ENCODE results near the gene TRAP1. TPM values are rescaled to one million over a fixed set of nuclear protein-coding genes. Genes with fewer than 3 reads are reported as not detected.

Gene TRAP1
- polyA plus RNA-seq, 3 donors, result 22.8 to 54.0 (median 22.9) TPM

- DNase-seq, result no peak
- intact Hi-C loops (cut with micrococcal nuclease), result no loop called here
- Histone ChIP-seq H3K4me2 (replicated peaks; ENCODE audit: extremely low read depth, low read length, poor library complexity, severe bottlenecking) (no peak overlapping the region), H3K4me1 (ENCODE audit: control insufficient read depth in 1 of 2, insufficient read depth in 2 of 2, low read length in 2 of 2) (no peaks in the 10 kb centered on the region), H2AFZ (ENCODE audit: insufficient read depth, low read depth, low read length, poor library complexity, severe bottlenecking) (no peak overlapping the region), H3K27me3 (ENCODE audit: control insufficient read depth in 2 of 2, insufficient read depth in 2 of 2, low read length in 2 of 2) (no peaks in the 10 kb centered on the region), H3K4me3 (replicated peaks in 1 of 3; ENCODE audit: low read depth in 2 of 3, low read length in 3 of 3) (no peak overlapping the region), H3K9ac (ENCODE audit: insufficient read depth, low read length, poor library complexity, severe bottlenecking) (no peak overlapping the region), H4K20me1 (ENCODE audit: insufficient read depth, low read length) (no peaks in the 10 kb centered on the region), H3K9me3 (replicated peaks in 1 of 2; ENCODE audit: control insufficient read depth in 1 of 2, insufficient read depth in 1 of 2, low read length in 2 of 2) (no peaks in the 10 kb centered on the region), H3K27ac (ENCODE audit: low read depth in 1 of 2, low read length in 2 of 2) (no peak overlapping the region), H3K36me3 (replicated peaks in 1 of 2; ENCODE audit: control insufficient read depth in 1 of 2, insufficient read depth in 2 of 2, low read length in 2 of 2) (peaks cover 50 to 83% of the 10 kb centered on the region in 2 donors), H3K79me2 (ENCODE audit: insufficient read depth, low read length) (no peaks in the 10 kb centered on the region)
- Mint-ChIP-seq H3K9me3 (peaks cover 0 to 2% (median 0%) of the 10 kb centered on the region in 7 donors), H3K36me3 (peaks cover 71 to 81% of the 10 kb centered on the region in 2 donors), H3K27me3 (ENCODE audit: low read depth in 3 of 3) (no peaks in the 10 kb centered on the region), H3K27ac (peak overlapping the region in 1 of 7 donors; percentile 8), H3K4me1 (no peaks in the 10 kb centered on the region), H3K4me3 (no peak overlapping the region)
- TF ChIP-seq CTCF (IDR thresholded peaks at IDR 0.05), result no peak
- WGBS (ENCODE audit: insufficient coverage), result 96% methylated on average over 17 of the region's 17 CpGs
These were observed 54.7 kb downstream of the TRAP1 start for GRCh38 chr16:3662601-3663000.

- H3K9me3 ChIP-seq (replicated peaks in 1 of 2; ENCODE audit: control insufficient read depth in 1 of 2, insufficient read depth in 1 of 2, low read length in 2 of 2), result no peaks in the 10 kb centered on the region
- no peak for TF ChIP-seq CTCF (IDR thresholded peaks at IDR 0.05)
- H3K9ac ChIP-seq (ENCODE audit: insufficient read depth, low read length, poor library complexity, severe bottlenecking), result no peak overlapping the region
- DNase-seq, result no peak
- Mint-ChIP-seq H3K9me3 (peaks cover 0 to 2% (median 0%) of the 10 kb centered on the region in 7 donors), H3K36me3 (peaks cover 76 to 84% of the 10 kb centered on the region in 2 donors), H3K4me1 (no peaks in the 10 kb centered on the region), H3K27ac (no peak overlapping the region), H3K27me3 (ENCODE audit: low read depth in 3 of 3) (no peaks in the 10 kb centered on the region), H3K4me3 (no peak overlapping the region)
- peaks cover 57 to 86% of the 10 kb centered on the region in 2 donors for H3K36me3 ChIP-seq (replicated peaks in 1 of 2; ENCODE audit: control insufficient read depth in 1 of 2, insufficient read depth in 2 of 2, low read length in 2 of 2)
- no peaks in the 10 kb centered on the region for H3K79me2 ChIP-seq (ENCODE audit: insufficient read depth, low read length)
- no peak overlapping the region for H3K4me2 ChIP-seq (replicated peaks; ENCODE audit: extremely low read depth, low read length, poor library complexity, severe bottlenecking)
- 97% methylated on average over 10 of the region's 13 CpGs for WGBS (ENCODE audit: insufficient coverage)
- H3K4me1 ChIP-seq (ENCODE audit: control insufficient read depth in 1 of 2, insufficient read depth in 2 of 2, low read length in 2 of 2), result no peaks in the 10 kb centered on the region
- no peaks in the 10 kb centered on the region for H3K27me3 ChIP-seq (ENCODE audit: control insufficient read depth in 2 of 2, insufficient read depth in 2 of 2, low read length in 2 of 2)
- H3K4me3 ChIP-seq (replicated peaks in 1 of 3; ENCODE audit: low read depth in 2 of 3, low read length in 3 of 3), result no peak overlapping the region
- H3K27ac ChIP-seq (ENCODE audit: low read depth in 1 of 2, low read length in 2 of 2), result no peak overlapping the region
- H2AFZ ChIP-seq (ENCODE audit: insufficient read depth, low read depth, low read length, poor library complexity, severe bottlenecking), result no peak overlapping the region
- intact Hi-C loops (cut with micrococcal nuclease), result no loop called here
- H4K20me1 ChIP-seq (ENCODE audit: insufficient read depth, low read length), result no peaks in the 10 kb centered on the region
These were observed 55.4 kb downstream of the TRAP1 start for GRCh38 chr16:3661922-3662321.

Measured in CD14-positive monocyte (primary cell).